GM18868 (cell line): ENCODE results near the gene CABP5.

Experiments
- ATAC-seq: cut with Tn5 transposase; IDR thresholded peaks from one replicate; pipeline ENCODE4 v1.9.1; 2021; ENCODE audit warnings: mild to moderate bottlenecking, moderate library complexity; ENCODE audit not compliant: unreplicated experiment

CABP5 gene

GRCh38 chr19:48033604-48034003, 10.3 kb downstream of the CABP5 start:
- ATAC-seq = no peak

GRCh38 chr19:48030073-48030472, 13.8 kb downstream of the CABP5 start:
- ATAC-seq = no peak

GRCh38 chr19:48029431-48029830, 14.4 kb downstream of the CABP5 start:
- no peak for ATAC-seq

DNA sequence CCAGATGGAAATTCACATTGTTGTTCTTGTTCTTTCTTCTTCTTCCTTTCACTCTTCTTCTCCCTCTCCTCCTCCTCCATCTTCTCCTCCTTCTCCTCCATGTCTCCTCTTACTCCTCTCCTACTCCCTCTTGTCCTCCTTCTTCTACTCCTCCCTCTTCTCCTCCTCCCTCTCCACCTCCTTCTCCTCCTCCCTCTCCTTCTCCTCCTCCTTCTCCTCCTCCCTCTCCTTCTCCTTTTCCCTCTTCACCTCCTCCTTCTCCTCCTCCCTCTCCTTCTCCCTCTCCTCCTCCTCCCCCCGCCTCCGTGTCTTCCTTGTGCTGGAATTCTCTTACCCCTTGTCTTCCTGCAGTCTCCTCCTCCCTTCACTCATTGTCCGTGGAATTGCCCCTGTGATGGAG, 18.4 kb downstream of the CABP5 start:
- ATAC-seq = no peak

DNA sequence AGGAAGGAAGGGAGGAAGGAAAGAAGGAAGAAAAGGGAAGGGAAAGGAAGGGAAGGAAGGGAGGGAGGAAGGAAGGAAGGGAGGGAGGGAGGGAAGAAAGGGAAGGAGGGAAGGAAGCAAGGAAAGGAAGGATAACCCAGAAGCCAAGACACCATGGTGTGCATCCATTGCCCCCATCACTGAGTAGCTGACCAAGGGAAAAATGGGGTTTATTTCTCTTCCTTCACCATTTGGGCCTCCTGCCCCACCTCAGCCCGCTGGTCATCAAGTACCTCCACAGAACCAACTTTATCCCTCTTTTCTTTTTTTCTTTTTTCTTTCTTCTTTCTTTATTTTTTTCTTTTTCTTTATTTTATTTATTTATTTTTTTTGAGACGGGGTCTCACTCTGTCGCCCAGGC, 20.4 kb downstream of the CABP5 start:
- no peak for ATAC-seq

DNA sequence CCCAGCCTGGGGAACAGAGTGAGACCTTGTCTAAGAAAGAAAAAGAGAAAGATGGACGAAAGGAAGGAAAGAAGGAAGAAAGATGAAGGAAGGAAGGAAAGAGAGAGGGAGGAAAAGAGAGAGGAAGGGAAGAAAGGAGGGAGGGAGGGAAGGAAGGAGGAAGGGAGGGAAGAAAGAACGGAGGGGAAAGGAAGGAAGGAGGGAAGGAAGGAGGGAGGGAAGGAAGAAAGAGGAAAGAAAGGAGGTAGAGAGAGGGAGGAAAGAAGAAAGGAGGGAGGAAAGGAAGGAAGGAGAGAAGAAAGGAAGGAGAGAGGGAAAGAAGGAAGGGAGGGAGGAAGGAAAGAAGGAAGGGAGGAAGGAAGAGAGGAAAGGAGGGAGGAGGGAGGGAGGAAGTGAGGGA, 20.9 kb downstream of the CABP5 start:
- ATAC-seq = no peak

DNA sequence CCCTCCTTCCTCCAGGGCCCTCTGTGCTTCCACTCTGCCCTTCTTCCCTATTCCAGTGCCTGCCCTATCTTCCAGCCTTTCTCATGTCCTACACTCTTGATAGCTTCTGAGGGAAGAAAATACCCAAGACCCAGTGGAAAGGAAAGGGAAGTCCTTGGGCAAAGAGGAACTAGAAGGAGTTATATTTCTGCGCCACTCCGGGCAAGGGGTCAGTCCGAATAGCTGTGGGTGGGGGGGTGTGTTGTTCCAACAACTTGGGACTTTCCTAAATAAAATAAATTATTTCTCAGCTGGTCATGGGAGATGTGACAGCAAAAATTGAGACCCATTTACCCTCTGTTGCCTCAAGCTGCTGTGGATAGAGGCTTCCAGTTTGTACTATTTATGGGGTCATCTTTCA, 23.2 kb downstream of the CABP5 start:
- no peak for ATAC-seq

GRCh38 chr19:48010932-48011758, 32.7 kb downstream of the CABP5 start:
- no peak for ATAC-seq

- no peak for ATAC-seq
Observed at GRCh38 chr19:48006762-48007161, 37.1 kb downstream of the CABP5 start.

DNA sequence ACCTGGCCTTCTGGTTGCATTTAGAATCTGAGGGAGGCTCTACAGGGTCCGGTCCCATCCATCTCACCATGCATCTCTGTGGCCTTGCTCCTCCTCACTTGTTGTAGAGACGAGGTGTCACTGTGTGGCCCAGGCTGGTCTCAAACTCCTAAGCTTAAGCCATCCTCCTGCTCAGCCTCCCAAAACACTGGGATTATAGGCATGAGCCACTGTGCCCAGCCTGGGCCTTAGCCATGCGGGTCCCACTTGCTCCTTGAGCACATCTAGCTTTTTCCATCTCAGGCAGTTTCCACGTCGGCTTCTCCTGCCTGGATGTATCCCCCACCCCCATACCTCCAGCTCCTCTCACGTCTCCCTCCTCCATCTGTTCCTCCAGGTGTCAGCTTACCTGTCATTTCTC, 39.6 kb downstream of the CABP5 start:
- ATAC-seq = no peak

- no peak for ATAC-seq
Observed at GRCh38 chr19:48000846-48001245, 43.0 kb downstream of the CABP5 start.

GRCh38 chr19:47998800-47999199, 45.1 kb downstream of the CABP5 start:
- ATAC-seq = no peak

DNA sequence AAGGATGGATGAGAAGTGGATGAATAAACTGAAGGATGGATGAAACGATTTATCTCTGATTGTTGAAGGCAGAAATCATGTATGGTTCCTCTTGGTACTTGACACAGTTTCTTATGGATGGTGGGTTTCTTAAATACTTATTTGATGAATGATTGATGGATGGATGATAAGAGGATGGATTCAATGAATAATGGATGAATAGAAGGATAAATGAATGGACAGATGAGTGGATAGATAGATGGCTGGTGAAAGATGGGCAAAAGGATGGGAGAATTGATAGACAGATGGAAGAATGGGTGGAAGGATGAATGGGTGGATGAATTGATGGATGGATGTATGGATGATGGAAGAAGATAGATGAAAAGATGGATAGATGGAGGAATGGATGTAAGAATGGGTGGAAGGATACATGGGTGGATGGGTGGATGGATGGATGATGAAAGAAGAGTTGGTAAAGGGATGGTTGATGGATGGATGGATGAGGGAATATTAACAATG, 47.6 kb downstream of the CABP5 start:
- no peak for ATAC-seq

GRCh38 chr19:47994209-47994802, 49.6 kb downstream of the CABP5 start, which contains the start of gene ELSPBP1:
TSS of gene ELSPBP1 (plus strand) at chr19:47994632. CDS start at chr19:48008668, 14,036 bp downstream.
- no peak for ATAC-seq

GRCh38 chr19:47992070-47992469, 51.8 kb downstream of the CABP5 start, which contains the start of gene BSPH1:
TSS of gene BSPH1 (minus strand) at chr19:47992170. CDS start at chr19:47992081, 89 bp downstream.
- no peak for ATAC-seq

DNA sequence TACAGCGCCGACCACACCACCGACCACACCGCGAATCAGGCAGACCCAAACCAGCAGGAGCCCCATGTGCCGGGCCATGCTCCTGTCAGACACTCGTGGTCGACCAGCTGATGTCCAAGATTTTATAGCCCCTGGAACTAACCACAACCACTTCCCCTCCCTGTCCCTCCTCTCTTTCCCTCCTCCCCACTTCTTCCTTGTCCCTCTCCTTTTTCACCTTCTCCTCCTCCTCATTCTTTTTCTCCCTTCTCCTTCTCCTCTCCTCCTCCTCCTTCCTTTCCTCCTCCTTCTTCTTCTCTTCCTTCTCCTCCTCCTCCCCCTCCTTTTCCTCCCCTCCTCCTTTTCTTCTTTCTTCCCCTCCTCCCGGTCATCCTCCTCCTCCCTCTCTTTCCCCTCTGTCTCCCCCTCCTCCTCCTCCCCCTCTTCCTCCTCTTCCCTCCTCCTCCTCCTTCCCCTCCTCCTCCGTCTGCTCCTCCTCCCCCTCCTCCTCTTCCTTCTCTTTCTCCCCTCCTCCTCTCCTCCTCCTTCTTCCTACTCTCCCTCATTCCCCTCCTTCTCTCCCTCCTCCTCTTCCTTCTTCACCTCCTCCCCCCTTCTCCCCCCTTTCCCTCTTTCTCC, 52.6 kb downstream of the CABP5 start:
- ATAC-seq = no peak
